Cardiac fibroblast (primary cell): ENCODE results near the gene RNPS1.

Experiments
- DNase-seq, 2 donors: peaks; one replicate each; pipeline versions ENCODE4 v3.0.0 to v3.0.0-alpha.2; 2010; ENCODE audit warnings: low read depth in 2 of 2
- H3K4me3 ChIP-seq, 2 donors: replicated peaks in 1 of 2; 1 replicate in 1 of 2; 2 replicates in 1 of 2; pipeline ENCODE4 v1.5.1; 2011; ENCODE audit warnings: low read depth in 2 of 2, low read length in 2 of 2, mild to moderate bottlenecking in 2 of 2, moderate library complexity in 1 of 2
- CTCF ChIP-seq: IDR thresholded peaks from one replicate; pipeline ENCODE4 v1.5.1; 2011; ENCODE audit warnings: low read depth, mild to moderate bottlenecking, low read length, inconsistent platforms

The RNPS1 gene

GRCh38 chr16:2229632-2230250, 38.2 kb downstream of the RNPS1 start:
- TF ChIP-seq CTCF = no peak
- no peak overlapping the region for H3K4me3 ChIP-seq
- DNase-seq = no peak

DNA sequence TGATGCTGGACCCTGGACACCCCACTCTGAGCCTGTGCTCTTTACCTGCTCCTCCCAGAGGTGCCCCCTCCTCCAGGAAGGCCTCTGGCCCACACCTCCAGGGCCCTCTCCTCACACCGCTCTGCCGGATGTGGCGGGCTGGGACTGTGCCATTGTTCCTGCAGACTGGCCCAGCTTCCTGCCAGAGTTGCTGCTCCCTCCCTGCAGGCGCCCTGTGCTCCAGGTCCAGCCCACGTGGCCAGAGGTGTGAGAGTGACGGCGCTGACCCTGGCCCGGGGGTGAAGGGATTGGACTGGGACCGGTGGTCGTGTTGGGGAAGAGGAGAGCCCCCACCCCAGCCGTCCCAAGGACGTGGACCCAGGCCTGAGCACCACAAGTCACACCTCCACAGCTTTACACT, 38.8 kb downstream of the RNPS1 start:
- no peak overlapping the region for H3K4me3 ChIP-seq
- no peak for TF ChIP-seq CTCF
- no peak for DNase-seq

DNA sequence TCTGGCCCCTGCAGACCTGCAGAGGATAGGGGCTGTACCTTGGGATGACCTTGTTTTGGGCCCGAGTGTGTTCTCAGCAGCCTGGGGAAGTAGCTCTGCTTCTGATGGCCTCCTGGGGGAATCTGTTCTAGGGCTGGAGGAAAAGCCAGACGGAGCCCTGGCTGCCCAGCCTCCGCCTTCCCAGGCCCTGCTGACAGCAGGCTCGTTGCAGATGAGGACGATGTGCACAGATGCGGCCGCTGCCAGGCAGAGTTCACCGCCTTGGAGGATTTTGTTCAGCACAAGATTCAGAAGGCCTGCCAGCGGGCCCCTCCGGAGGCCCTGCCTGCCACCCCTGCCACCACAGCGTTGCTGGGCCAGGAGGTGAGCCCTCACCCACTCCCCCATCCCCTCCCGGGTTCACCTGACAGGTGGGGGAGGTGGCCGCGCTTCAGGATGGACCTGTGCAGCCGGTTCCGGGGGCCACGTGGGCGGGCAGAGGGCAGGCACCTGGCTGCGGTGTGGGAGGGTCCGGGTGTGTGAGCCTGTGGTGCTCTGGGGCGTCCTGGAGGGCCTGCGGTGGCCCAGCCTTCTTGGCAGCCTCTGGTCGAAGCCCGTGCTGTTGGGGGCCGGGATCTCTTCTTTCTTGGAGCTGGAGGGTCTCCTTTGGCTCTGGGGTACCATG, 39.6 kb downstream of the RNPS1 start:
- TF ChIP-seq CTCF = no peak
- no peak for DNase-seq

DNA sequence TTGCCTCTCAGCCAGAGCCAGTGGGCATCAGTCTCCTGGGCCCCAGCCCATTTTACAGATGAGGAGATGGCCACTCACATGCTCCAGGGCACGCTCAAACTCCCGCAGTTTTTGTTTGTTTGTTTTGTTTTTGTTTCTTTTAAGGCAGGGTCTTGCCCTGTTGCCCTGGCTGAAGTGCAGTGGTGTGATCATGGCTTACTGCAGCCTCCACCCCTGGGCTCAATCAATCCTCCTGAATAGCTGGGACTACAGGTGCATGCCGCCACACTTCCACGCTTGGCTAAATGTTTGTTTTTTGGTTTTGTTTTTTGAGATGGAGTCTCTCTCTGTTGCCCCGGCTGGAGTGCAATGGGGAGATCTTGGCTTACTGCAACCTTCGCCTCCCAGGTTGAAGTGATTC, 41.0 kb downstream of the RNPS1 start:
- H3K4me3 ChIP-seq = no peak overlapping the region
- TF ChIP-seq CTCF = no peak
- DNase-seq = no peak

More for the DNA sequence above, 39.6 kb downstream of the RNPS1 start:
- no peak overlapping the region for H3K4me3 ChIP-seq

DNA sequence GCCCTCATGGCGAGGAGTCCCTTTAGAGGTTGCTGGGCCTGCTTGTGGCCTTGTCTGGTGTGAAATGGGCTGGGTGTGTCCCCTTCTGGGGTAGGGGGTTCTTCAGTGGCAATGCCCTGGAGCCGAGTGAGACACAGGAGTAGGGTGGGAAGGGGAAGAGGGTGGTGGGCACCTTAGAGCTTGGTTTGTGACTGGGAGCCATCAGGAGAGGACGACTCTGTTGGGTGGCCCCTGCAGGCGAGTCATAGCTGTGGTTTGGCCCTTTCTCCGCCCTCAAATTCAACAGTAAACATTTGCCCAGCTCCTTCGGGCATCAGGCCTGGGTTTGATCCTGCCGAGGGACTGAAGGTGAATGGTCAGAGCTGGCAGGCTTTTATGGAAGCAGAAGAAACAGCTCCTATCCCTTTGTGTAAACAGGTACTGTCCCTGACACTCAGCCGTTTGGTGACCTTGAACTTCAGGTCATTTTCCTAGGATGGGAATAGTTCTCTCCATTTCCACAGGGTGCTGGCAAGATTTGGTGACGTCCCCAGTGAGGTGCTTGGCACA, 41.6 kb downstream of the RNPS1 start:
- H3K4me3 ChIP-seq = no peak overlapping the region
- TF ChIP-seq CTCF = no peak
- DNase-seq = no peak

DNA sequence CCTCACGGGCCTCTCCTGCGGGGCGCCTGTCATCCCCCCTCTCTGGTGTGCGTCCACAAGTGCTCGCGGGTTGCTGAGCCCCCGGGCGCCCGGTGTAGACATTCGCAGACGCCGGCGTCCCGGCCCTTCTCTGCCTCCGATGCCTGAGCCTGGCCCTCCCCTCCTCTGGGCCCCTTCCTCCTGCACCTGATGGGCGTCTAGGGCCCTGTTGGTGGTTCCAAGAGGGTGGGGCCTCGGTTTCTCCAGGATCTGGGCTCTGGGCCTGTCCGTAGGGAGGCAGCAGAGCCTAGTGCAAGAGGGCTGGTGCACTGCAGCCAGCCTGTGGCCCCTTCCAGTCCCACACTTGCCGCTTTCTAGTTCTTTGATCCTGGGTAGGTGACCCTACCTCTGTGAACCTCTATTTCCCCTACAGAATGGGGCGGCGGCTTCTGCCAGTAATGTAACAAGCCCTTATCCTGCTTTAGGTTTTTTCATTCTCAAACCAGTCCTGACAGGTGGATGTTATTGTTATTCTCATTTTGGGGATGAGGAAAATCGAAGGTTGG, 43.9 kb downstream of the RNPS1 start:
- DNase-seq = peak; percentile 56 to 71
- TF ChIP-seq CTCF = peak; percentile 27
- H3K4me3 ChIP-seq = peak overlapping the region; percentile 90 to 93
